Esophagus squamous epithelium (tissue), 5 donors: ENCODE measurements around the gene TAGLN. TPM values are rescaled to one million over a fixed set of nuclear protein-coding genes. Genes with fewer than 3 reads are reported as not detected.

Source experiments
- DNase-seq: peaks from one replicate; lab custom pipeline; 2025; lab: John Stamatoyannopoulos, UW
- H3K27ac ChIP-seq, 4 donors: fragments of 200-600 bp; sonication (generic); one replicate each; pipeline ENCODE4 v1.5.1; 2016 to 2019; ENCODE audit warnings: mild to moderate bottlenecking in 1 of 4
- H3K27me3 ChIP-seq, 4 donors: fragments of 200-600 bp; sonication (generic); 1 replicate in 3 of 4; 2 replicates in 1 of 4; pipeline versions ENCODE4 v1.5.1 to v1.6.0; 2017 to 2021; ENCODE audit warnings: antibody characterized with exemption in 1 of 4
- H3K36me3 ChIP-seq, 3 donors: fragments of 200-600 bp; sonication (generic); one replicate each; pipeline ENCODE4 v1.5.1; 2016 to 2019
- H3K4me1 ChIP-seq, 3 donors: fragments of 200-600 bp; sonication (generic); one replicate each; pipeline ENCODE4 v1.5.1; 2017 to 2019
- H3K4me3 ChIP-seq, 4 donors: fragments of 200-600 bp; sonication (generic); 1 replicate in 3 of 4; 2 replicates in 1 of 4; pipeline ENCODE4 v1.5.1; 2016 to 2019; ENCODE audit warnings: mild to moderate bottlenecking in 2 of 4, moderate library complexity in 1 of 4
- H3K9me3 ChIP-seq, 3 donors: fragments of 200-600 bp; sonication (generic); one replicate each; pipeline ENCODE4 v1.5.1; 2016 to 2019
- POLR2A ChIP-seq, 4 donors: fragments of 450-650 bp; IDR thresholded peaks; one replicate each; pipeline ENCODE4 v1.6.1; 2017; ENCODE audit warnings: antibody characterized with exemption in 4 of 4, mild to moderate bottlenecking in 4 of 4, moderate library complexity in 3 of 4
- WGBS, 2 donors: methylation state at CpG; one replicate each; pipeline ENCODE4 v1.1.5; 2018; 5-methylcytosine and 5-hydroxymethylcytosine counted together
- intact Hi-C: fragments of 100-400 bp; cut with DNase I; formaldehyde crosslinking; loops from one replicate; pipeline ENCODE4 v1.15.0; 2022
- total RNA-seq, 4 donors: library from RNA; depleted of rRNA; stranded (reverse); fragments of >200 nt; gene quantifications; one replicate each; pipeline ENCODE4 v1.1.0, GENCODE V29; 2016
- TF ChIP-seq, protein P1 (sequence below), 6 experiments: fragments of 450-650 bp in 4 of 6; fragments of 200-600 bp in 2 of 6; sonication (generic) in 2 of 6; IDR thresholded peaks; one replicate each; pipeline ENCODE4 v1.5.1; 2016 to 2019; ENCODE audit warnings: antibody characterized with exemption in 6 of 6, mild to moderate bottlenecking in 4 of 6, moderate library complexity in 4 of 6
- donor health status: DM: yes; HTN: yes; CAD: no.

The TAGLN gene
- total RNA-seq, 4 donors from 2014 or later, result 64.8 to 1,356 (median 373) TPM

DNA sequence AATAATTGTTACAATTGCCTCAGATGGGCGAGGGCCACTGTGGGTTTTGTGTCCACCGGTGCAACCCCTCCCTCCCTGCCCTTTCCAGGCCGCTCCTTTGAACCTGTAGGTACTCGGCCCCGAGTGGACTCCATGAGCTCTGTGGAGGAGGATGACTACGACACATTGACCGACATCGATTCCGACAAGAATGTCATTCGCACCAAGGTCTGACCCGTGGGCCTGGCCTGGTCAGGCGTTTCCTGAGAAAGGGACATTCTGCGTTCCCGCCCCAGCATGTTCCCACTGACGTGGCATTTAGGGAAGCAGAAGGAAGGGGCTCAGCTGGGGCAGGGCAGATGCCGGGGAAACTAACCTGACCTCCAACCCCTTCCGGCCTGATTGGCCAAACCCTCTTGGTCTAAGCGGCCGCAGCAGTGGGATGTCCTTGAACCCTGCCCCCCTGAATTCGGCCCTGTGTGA, 10.5 kb upstream of the TAGLN start:
- DNase-seq, result no peak
- no peak for TF ChIP-seq POLR2A (IDR thresholded peaks at IDR 0.05)
- TF ChIP-seq, protein P1, sequence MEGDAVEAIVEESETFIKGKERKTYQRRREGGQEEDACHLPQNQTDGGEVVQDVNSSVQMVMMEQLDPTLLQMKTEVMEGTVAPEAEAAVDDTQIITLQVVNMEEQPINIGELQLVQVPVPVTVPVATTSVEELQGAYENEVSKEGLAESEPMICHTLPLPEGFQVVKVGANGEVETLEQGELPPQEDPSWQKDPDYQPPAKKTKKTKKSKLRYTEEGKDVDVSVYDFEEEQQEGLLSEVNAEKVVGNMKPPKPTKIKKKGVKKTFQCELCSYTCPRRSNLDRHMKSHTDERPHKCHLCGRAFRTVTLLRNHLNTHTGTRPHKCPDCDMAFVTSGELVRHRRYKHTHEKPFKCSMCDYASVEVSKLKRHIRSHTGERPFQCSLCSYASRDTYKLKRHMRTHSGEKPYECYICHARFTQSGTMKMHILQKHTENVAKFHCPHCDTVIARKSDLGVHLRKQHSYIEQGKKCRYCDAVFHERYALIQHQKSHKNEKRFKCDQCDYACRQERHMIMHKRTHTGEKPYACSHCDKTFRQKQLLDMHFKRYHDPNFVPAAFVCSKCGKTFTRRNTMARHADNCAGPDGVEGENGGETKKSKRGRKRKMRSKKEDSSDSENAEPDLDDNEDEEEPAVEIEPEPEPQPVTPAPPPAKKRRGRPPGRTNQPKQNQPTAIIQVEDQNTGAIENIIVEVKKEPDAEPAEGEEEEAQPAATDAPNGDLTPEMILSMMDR (IDR thresholded peaks at IDR 0.05), result no peak
- peak overlapping the region in 2 of 4 donors; percentile 17 to 24 for H3K27ac ChIP-seq
- no peaks in the 10 kb centered on the region for H3K27me3 ChIP-seq
- 87 to 94% methylated on average over 7 to 12 of the region's 20 CpGs for WGBS, 2 donors
- H3K4me1 ChIP-seq, result peaks cover 0 to 29% (median 0%) of the 10 kb centered on the region in 3 donors
- peaks cover 29 to 96% (median 33%) of the 10 kb centered on the region in 3 donors for H3K36me3 ChIP-seq
- intact Hi-C loops, result no loop called here
- H3K9me3 ChIP-seq, result no peaks in the 10 kb centered on the region
- no peak overlapping the region for H3K4me3 ChIP-seq

- peak overlapping the region in 2 of 4 donors; percentile 17 to 29 for H3K27ac ChIP-seq
- H3K4me1 ChIP-seq, result peaks cover 0 to 24% (median 0%) of the 10 kb centered on the region in 3 donors
- no peak for TF ChIP-seq POLR2A (IDR thresholded peaks at IDR 0.05)
- TF ChIP-seq, protein P1 (IDR thresholded peaks at IDR 0.05), result no peak
- no peaks in the 10 kb centered on the region for H3K9me3 ChIP-seq
- H3K36me3 ChIP-seq, result peaks cover 29 to 96% (median 33%) of the 10 kb centered on the region in 3 donors
- no peaks in the 10 kb centered on the region for H3K27me3 ChIP-seq
- WGBS, 2 donors, result 73 to 92% methylated on average over 7 to 11 of the region's 22 CpGs
- intact Hi-C loops, result no loop called here
- peak; percentile 19 for DNase-seq
- H3K4me3 ChIP-seq, result no peak overlapping the region
Measured at GRCh38 chr11:117189191-117189940, 9.8 kb upstream of the TAGLN start.

GRCh38 chr11:117189941-117190544, 9.1 kb upstream of the TAGLN start:
- DNase-seq, result no peak
- no peak overlapping the region for H3K4me3 ChIP-seq
- H3K27ac ChIP-seq, result peak overlapping the region in 1 of 4 donors; percentile 29
- 78 to 91% methylated on average over 2 to 7 of the region's 8 CpGs for WGBS, 2 donors
- no peak for TF ChIP-seq POLR2A (IDR thresholded peaks at IDR 0.05)
- TF ChIP-seq, protein P1 (IDR thresholded peaks at IDR 0.05), result no peak
- H3K36me3 ChIP-seq, result peaks cover 29 to 92% (median 33%) of the 10 kb centered on the region in 3 donors
- intact Hi-C loops, result no loop called here
- no peaks in the 10 kb centered on the region for H3K27me3 ChIP-seq
- peaks cover 0 to 20% (median 0%) of the 10 kb centered on the region in 3 donors for H3K4me1 ChIP-seq
- no peaks in the 10 kb centered on the region for H3K9me3 ChIP-seq

DNA sequence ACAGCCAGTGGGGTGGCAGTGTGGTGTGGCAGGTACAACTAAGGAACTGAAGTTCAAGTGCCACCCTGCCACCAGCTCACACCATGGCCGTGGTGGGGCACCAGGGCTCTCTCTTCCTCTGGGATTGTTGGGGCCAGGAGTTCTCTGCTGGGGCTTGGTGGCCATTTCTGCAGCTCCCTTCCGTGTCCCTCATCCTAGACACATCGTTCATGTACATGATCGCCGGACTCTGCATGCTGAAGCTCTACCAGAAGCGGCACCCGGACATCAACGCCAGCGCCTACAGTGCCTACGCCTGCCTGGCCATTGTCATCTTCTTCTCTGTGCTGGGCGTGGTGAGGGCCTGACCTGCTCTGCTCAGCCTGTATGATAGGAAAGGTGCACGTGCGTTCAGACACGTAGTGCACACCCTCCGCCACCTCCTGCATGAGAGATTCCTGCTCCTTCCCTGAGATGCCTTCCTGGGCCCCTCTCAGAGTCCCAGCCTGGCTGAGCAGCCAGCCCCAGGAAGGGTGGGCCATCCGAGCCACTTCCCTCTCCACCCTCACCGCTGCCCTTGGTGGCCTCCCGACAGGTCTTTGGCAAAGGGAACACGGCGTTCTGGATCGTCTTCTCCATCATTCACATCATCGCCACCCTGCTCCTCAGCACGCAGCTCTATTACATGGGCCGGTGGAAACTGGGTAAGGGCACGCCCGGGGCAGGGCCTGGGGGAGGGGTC, 7.3 kb upstream of the TAGLN start:
- Histone ChIP-seq H3K9me3 (no peaks in the 10 kb centered on the region), H3K27ac (no peak overlapping the region), H3K4me3 (no peak overlapping the region), H3K27me3 (no peaks in the 10 kb centered on the region), H3K4me1 (peaks cover 0 to 23% (median 0%) of the 10 kb centered on the region in 3 donors), H3K36me3 (peaks cover 29 to 90% (median 33%) of the 10 kb centered on the region in 3 donors)
- TF ChIP-seq POLR2A (IDR thresholded peaks at IDR 0.05), result no peak
- TF ChIP-seq, protein P1 (IDR thresholded peaks at IDR 0.05), result no peak
- no peak for DNase-seq
- WGBS, 2 donors, result 93 to 95% methylated on average over 14 to 19 of the region's 26 CpGs
- intact Hi-C loops, result no loop called here
